GM19455 (cell line): ENCODE measurements around the gene RAB11FIP5.

Experiments used
- ATAC-seq: cut with Tn5 transposase; IDR thresholded peaks from one replicate; pipeline ENCODE4 v1.9.1; 2021; ENCODE audit not compliant: unreplicated experiment

RAB11FIP5 gene

GRCh38 chr2:73034661-73035375 is 77.9 kb downstream of the RAB11FIP5 start:
- ATAC-seq = no peak

- ATAC-seq = no peak
These were observed 78.9 kb downstream of the RAB11FIP5 start for GRCh38 chr2:73033766-73034381.

GRCh38 chr2:73033142-73033765 is 79.5 kb downstream of the RAB11FIP5 start:
- no peak for ATAC-seq

GRCh38 chr2:73032702-73033097 is 80.0 kb downstream of the RAB11FIP5 start:
- no peak for ATAC-seq

DNA sequence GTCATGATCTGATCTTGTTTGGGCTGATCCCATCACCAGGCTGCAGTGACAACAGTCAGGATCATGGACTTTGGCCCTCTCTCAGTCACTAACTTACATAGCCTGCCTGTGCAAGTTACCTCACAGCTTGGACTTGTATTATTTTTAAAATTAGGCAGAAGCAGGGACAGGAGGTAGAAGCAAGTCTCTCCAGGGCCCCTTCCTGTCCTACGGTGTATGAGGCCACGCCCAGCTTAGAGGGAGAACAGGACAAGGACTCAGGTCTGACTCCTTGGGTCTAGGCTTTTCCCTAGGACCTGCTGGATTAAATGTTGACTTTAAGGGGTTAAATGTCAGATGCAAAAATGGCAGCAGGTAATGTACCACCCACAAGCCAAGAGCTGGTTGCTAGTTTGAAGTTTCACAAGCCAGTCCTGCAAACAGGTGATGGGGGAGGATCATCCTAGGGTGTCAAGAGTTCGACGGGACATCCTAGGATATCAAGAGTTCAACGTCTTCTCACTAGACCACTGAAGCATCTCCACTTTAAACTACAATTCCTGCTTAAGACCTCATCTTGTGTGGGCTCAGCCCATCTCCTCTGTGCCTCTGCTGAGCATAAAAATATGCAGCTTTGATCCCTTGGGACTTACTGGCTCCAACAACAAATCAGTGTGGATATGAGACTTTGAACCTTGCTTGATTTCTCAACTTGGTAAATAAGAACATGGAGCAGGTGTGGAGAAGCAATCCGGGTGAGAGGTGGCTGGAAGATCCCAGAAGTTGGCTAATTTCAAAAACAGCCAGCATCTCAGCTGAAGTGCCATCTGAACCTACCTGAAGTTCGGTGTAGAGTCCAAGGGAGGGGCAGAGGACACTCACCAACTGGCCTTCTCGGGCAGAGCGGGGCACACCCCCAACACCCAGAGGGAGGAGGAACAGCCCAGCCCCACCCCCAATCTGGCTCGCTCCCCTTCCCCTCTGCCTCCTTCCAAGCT is 80.7 kb downstream of the RAB11FIP5 start:
- no peak for ATAC-seq

- ATAC-seq = no peak
These were observed 81.6 kb downstream of the RAB11FIP5 start for GRCh38 chr2:73031095-73031678.

- no peak for ATAC-seq
These were observed 83.9 kb downstream of the RAB11FIP5 start for GRCh38 chr2:73028841-73029240.

DNA sequence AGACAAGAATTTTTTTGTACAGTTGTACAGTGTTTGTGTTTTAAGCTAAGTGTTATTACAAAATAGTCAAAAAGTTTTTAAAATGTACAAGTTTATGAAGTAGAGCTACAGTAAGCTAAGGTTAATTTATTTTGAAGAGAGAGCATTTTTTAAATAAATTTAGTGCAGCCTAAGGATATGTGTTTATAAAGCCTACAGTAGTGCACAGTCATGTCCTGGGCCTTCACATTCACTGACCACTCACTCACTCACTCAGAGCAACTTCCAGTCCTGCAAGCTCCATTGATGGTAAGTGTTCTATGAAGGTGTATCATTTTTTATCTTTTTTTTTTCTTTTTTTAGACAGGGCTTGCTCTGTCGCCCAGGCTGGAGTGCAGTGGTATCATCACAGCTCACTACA is 85.4 kb downstream of the RAB11FIP5 start:
- ATAC-seq = no peak

- ATAC-seq = no peak
These were observed 89.3 kb downstream of the RAB11FIP5 start for GRCh38 chr2:73023497-73023896.
